DND-41 (cell line): ENCODE results near the gene PNPT1.
"Not testable (repeated sequence)": the region's sequence is repeated elsewhere in the genome, so short reads cannot be mapped to it uniquely, and the experiment has no call there.

Source experiments
- ATAC-seq: fragments of 200-7000 bp; cut with Tn5 transposase; 3 replicates; pipeline ENCODE4 v1.9.1; 2021; ENCODE audit warnings: low read depth; ENCODE audit not compliant: insufficient read depth
- DNase-seq: peaks from one replicate; pipeline ENCODE4 v3.0.0-alpha.2; 2020
- H2AFZ ChIP-seq: 2 replicates; pipeline ENCODE4 v1.6.0; 2012; ENCODE audit warnings: low read depth, low read length
- H3K27ac ChIP-seq: 2 replicates; pipeline ENCODE4 v1.5.1; 2012; ENCODE audit warnings: low read length, inconsistent platforms
- H3K27me3 ChIP-seq: fragments of 200-600 bp; sonication (generic); 2 replicates; pipeline ENCODE4 v1.6.0; 2012; ENCODE audit warnings: low read length, mild to moderate bottlenecking, inconsistent platforms; ENCODE audit not compliant: insufficient read depth, poor library complexity
- H3K36me3 ChIP-seq: 2 replicates; pipeline ENCODE4 v1.5.1; 2012; ENCODE audit warnings: low read length, inconsistent platforms; ENCODE audit not compliant: insufficient read depth
- H3K4me1 ChIP-seq: 2 replicates; pipeline ENCODE4 v1.5.1; 2012; ENCODE audit warnings: mild to moderate bottlenecking, low read length; ENCODE audit not compliant: insufficient read depth
- H3K4me2 ChIP-seq: 2 replicates; pipeline ENCODE4 v1.6.0; 2012; ENCODE audit warnings: mild to moderate bottlenecking, moderate library complexity, low read length, inconsistent platforms; ENCODE audit not compliant: insufficient read depth
- H3K4me3 ChIP-seq, 2 experiments: fragments of 200-600 bp in 1 of 2; shearing (Covaris generic) in 1 of 2; 2 replicates each; pipeline ENCODE4 v1.5.1; 2012 to 2016; ENCODE audit warnings: inconsistent platforms in 2 of 2, low read length in 2 of 2, mild to moderate bottlenecking in 2 of 2, low read depth in 1 of 2, moderate library complexity in 1 of 2
- H3K79me2 ChIP-seq: 2 replicates; pipeline ENCODE4 v1.6.0; 2012; ENCODE audit warnings: low read length, inconsistent platforms; ENCODE audit not compliant: insufficient read depth
- H3K9ac ChIP-seq: 2 replicates; pipeline ENCODE4 v1.6.0; 2012; ENCODE audit warnings: low read depth, mild to moderate bottlenecking, inconsistent platforms, low read length, moderate library complexity
- H3K9me3 ChIP-seq: 2 replicates; pipeline ENCODE4 v1.5.1; 2012; ENCODE audit warnings: low read length, moderate library complexity, mild to moderate bottlenecking, inconsistent platforms; ENCODE audit not compliant: insufficient read depth, severe bottlenecking
- H4K20me1 ChIP-seq: 2 replicates; pipeline ENCODE4 v1.6.0; 2012; ENCODE audit warnings: low read length; ENCODE audit not compliant: insufficient read depth
- CTCF ChIP-seq: IDR thresholded peaks from 2 replicates; pipeline ENCODE4 v1.5.1; 2012; ENCODE audit warnings: borderline replicate concordance, low read length, moderate library complexity, mild to moderate bottlenecking; ENCODE audit not compliant: poor library complexity, severe bottlenecking; ENCODE audit errors: extremely low read depth
- EZH2 ChIP-seq: IDR thresholded peaks from 3 replicates; pipeline ENCODE4 v1.6.1; 2012; ENCODE audit warnings: borderline replicate concordance, low read depth, mild to moderate bottlenecking, moderate library complexity, low read length, inconsistent platforms; ENCODE audit not compliant: severe bottlenecking

The PNPT1 gene

GRCh38 chr2:55710025-55710424 lies 16.4 kb upstream of the PNPT1 start:
- ATAC-seq (no peak), DNase-seq (no peak)
- H3K79me2 ChIP-seq: no peaks in the 10 kb centered on the region
- TF ChIP-seq EZH2: no peak
- no peak for TF ChIP-seq CTCF
- H3K4me1 ChIP-seq: no peaks in the 10 kb centered on the region
- H3K4me2 ChIP-seq: no peak overlapping the region
- peaks cover 5% of the 10 kb centered on the region for H3K27me3 ChIP-seq
- H3K4me3 ChIP-seq: no peak overlapping the region
- no peak overlapping the region for H3K9ac ChIP-seq
- H3K36me3 ChIP-seq: no peaks in the 10 kb centered on the region
- H3K9me3 ChIP-seq: no peaks in the 10 kb centered on the region
- H4K20me1 ChIP-seq: no peaks in the 10 kb centered on the region
- no peak overlapping the region for H2AFZ ChIP-seq
- no peak overlapping the region for H3K27ac ChIP-seq

GRCh38 chr2:55707751-55708150 lies 14.1 kb upstream of the PNPT1 start:
- no peaks in the 10 kb centered on the region for H3K36me3 ChIP-seq
- H4K20me1 ChIP-seq: no peaks in the 10 kb centered on the region
- no peak overlapping the region for H3K4me3 ChIP-seq
- no peak for DNase-seq
- no peak for ATAC-seq
- no peaks in the 10 kb centered on the region for H3K9me3 ChIP-seq
- no peak overlapping the region for H3K4me2 ChIP-seq
- no peak overlapping the region for H2AFZ ChIP-seq
- no peaks in the 10 kb centered on the region for H3K79me2 ChIP-seq
- TF ChIP-seq EZH2: no peak
- no peak for TF ChIP-seq CTCF
- no peak overlapping the region for H3K9ac ChIP-seq
- H3K27ac ChIP-seq: no peak overlapping the region
- no peaks in the 10 kb centered on the region for H3K4me1 ChIP-seq
- peaks cover 5% of the 10 kb centered on the region for H3K27me3 ChIP-seq

- not testable (repeated sequence) for H3K4me2 ChIP-seq, H3K4me1 ChIP-seq, H3K27me3 ChIP-seq, H3K9ac ChIP-seq, H4K20me1 ChIP-seq, H3K27ac ChIP-seq, H3K36me3 ChIP-seq, H3K9me3 ChIP-seq, DNase-seq, H3K79me2 ChIP-seq, H2AFZ ChIP-seq, H3K4me3 ChIP-seq, ATAC-seq
Measured at GRCh38 chr2:55706258-55706657, 12.6 kb upstream of the PNPT1 start.

- H3K9ac ChIP-seq: no peak overlapping the region
- no peaks in the 10 kb centered on the region for H3K4me1 ChIP-seq
- no peak overlapping the region for H2AFZ ChIP-seq
- H3K27ac ChIP-seq: no peak overlapping the region
- DNase-seq (no peak), ATAC-seq (no peak)
- H3K4me3 ChIP-seq: no peak overlapping the region
- H3K4me2 ChIP-seq: no peak overlapping the region
- no peaks in the 10 kb centered on the region for H3K9me3 ChIP-seq
- TF ChIP-seq CTCF: no peak
- no peak for TF ChIP-seq EZH2
- no peaks in the 10 kb centered on the region for H4K20me1 ChIP-seq
- H3K27me3 ChIP-seq: no peaks in the 10 kb centered on the region
- no peaks in the 10 kb centered on the region for H3K36me3 ChIP-seq
- no peaks in the 10 kb centered on the region for H3K79me2 ChIP-seq
Measured at GRCh38 chr2:55705027-55705653, 11.5 kb upstream of the PNPT1 start.
